Gastroesophageal sphincter (tissue), 3 donors: ENCODE results near the gene MPC1.

Experiments used
- CTCF ChIP-seq, 4 experiments: fragments of 200-600 bp in 2 of 4; fragments of 450-650 bp in 2 of 4; sonication (generic) in 1 of 4; IDR thresholded peaks; one replicate each; pipeline ENCODE4 v1.5.1; 2017 to 2019; ENCODE audit warnings: antibody characterized with exemption in 4 of 4, mild to moderate bottlenecking in 2 of 4, moderate library complexity in 2 of 4
- POLR2A ChIP-seq, 2 donors: fragments of 450-650 bp; IDR thresholded peaks; one replicate each; pipeline ENCODE4 v1.6.1; 2017; ENCODE audit warnings: antibody characterized with exemption in 2 of 2, mild to moderate bottlenecking in 2 of 2, moderate library complexity in 1 of 2

GRCh38 chr6:166420351-166420750, 37.6 kb upstream of the MPC1 start:
- TF ChIP-seq CTCF (IDR thresholded peaks at IDR 0.05) (peak in 1 of 4 experiments; percentile 18), POLR2A (IDR thresholded peaks at IDR 0.05) (no peak)
